Measurements from ENCODE around the gene CCNT1.

- TF ChIP-seq POLR2A (IDR thresholded peaks at IDR 0.05), result no peak
- TF ChIP-seq, protein P1, sequence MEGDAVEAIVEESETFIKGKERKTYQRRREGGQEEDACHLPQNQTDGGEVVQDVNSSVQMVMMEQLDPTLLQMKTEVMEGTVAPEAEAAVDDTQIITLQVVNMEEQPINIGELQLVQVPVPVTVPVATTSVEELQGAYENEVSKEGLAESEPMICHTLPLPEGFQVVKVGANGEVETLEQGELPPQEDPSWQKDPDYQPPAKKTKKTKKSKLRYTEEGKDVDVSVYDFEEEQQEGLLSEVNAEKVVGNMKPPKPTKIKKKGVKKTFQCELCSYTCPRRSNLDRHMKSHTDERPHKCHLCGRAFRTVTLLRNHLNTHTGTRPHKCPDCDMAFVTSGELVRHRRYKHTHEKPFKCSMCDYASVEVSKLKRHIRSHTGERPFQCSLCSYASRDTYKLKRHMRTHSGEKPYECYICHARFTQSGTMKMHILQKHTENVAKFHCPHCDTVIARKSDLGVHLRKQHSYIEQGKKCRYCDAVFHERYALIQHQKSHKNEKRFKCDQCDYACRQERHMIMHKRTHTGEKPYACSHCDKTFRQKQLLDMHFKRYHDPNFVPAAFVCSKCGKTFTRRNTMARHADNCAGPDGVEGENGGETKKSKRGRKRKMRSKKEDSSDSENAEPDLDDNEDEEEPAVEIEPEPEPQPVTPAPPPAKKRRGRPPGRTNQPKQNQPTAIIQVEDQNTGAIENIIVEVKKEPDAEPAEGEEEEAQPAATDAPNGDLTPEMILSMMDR (IDR thresholded peaks at IDR 0.05), result no peak
These were observed 25.5 kb downstream of the CCNT1 start for GRCh38 chr12:48690990-48691389.
